ENCODE results near the gene OS9.

OS9 gene

GRCh38 chr12:57723630-57723962, 29.7 kb downstream of the OS9 start:
- no peak for DNase-seq (ENCODE audit: low read depth, low spot score)

DNA sequence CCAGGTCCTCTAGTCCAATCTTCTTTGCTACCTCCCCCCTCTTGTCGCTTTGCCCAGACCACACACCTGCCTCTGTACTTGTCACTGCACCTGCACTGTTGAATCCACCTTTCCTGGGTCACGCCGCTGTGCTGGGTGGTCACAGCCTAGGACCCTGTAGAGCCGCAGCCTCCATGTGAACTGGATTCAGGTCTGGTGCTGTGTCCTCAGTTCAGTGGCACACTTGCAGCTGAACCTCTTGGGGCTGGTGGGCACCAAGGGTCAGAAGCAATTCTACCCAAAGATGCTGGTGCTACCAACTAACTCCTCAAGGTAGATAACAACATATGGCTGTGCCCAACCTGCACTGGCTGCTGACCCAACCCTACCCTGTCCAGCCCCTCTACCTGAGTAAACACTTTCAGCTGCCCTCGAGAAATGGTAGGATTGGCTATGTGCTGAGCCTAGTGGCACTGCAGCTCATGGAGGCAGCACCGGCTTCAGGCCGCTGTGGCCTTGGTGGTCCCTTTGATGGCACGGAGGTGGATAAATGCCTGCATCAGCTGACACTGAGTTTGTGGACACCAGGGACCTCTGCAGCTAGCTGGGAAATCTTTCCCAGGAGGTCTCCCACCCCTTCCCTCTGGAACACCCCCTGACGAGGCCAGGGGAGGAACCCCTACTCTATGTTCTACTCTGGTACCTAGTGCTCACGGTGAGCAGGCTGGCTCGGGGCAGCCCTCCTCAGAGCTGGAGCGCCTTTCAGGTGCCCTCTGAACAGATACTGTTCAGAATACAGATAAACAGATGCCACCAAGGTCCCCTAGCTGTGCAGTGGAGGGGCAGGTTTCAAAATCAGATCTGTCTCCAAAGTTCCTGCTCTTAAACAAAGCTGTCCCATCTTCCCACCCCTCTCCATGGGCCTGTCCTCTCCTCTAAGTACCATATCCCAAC, 30.3 kb downstream of the OS9 start:
- DNase-seq (ENCODE audit: low read depth, low spot score): no peak

- DNase-seq (ENCODE audit: low read depth, low spot score): no peak
Measured at GRCh38 chr12:57724936-57725740, 31.2 kb downstream of the OS9 start.

DNA sequence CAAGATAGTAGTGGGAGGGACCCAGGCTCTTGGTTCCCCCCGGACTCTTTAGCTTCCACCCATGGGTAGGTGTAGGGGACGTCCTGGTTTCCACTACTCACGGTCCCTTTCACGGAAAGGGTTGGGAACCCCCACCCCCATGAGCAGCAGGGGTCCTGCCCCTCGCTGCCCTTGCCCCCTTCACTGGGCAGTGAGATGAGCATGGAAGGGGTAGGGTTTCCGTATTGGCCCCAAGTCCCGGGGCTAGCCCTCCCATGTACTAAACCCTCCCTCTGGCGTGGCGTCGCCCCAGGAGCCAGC, 31.9 kb downstream of the OS9 start:
- no peak for DNase-seq (ENCODE audit: low read depth, low spot score)

- no peak for DNase-seq (ENCODE audit: low read depth, low spot score)
Measured at GRCh38 chr12:57726151-57726883, 32.4 kb downstream of the OS9 start.

DNA sequence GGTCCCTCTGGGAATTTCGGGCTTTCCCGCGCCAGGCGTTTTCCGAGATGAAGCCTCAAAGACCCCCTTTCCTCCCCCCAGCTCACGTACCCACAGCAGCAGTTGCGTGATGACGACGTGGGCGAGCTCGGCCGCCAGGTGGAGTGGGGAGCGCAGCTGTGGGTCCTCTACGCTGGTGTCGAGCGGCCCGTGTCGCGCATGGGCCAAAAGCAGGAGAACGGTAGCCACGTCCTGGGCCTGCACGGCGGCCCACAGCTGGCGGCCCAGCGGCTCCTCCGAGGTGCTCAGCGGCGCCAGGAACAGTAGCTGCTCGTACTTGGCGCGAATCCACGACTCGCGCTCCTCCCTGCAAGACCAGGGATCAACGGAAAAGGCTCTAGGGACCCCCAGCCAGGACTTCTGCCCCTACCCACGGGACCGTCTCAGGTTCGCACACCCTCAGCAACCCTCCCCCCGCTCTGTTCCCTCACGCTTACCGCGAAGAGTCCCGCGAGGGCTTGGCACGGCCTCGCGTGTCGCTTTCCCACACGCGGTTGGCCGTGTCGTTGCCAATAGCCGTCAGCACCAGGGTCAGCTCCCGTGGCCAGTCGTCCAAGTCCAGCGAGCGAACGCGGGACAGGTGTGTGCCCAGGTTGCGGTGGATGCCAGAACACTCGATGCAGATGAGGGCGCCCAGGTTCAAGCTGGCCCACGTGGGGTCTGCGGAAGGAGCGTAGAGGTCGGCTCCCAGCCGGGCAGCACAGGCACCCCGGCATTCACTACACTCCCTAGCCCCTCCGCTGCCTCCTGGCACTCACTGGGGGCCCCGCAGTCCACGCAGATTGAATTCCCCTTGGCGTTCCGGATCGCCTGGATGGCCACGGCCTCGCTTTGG, 33.2 kb downstream of the OS9 start:
- no peak for DNase-seq (ENCODE audit: low read depth, low spot score)

GRCh38 chr12:57727758-57728395, 33.9 kb downstream of the OS9 start:
- DNase-seq (ENCODE audit: low read depth, low spot score): no peak

DNA sequence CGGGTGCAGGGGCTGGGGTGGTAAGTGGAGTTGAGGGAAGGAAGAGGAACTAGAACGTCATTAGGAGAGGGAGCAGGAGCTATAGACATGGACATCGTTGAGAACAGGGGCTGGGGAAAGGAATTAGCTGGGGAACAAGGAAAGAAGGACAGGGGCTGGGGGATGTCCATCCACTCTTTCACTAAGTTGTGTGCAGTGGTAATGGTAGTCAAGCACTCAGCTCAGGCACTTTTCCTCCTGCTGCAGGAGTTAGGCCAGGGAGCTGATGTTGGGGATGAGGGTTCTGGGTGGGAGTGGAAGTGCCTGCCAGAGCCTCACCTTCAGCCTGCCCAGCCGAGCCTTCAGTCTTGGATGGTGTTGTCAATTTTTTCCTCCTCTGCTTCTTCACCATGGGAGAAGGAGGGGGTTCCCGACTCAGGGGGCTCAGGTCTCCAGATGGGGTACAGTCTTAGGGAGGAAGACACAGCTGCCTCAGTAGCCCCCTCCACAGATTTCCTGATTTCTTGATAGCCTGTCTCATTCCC, 35.5 kb downstream of the OS9 start:
- DNase-seq (ENCODE audit: low read depth, low spot score): no peak

DNA sequence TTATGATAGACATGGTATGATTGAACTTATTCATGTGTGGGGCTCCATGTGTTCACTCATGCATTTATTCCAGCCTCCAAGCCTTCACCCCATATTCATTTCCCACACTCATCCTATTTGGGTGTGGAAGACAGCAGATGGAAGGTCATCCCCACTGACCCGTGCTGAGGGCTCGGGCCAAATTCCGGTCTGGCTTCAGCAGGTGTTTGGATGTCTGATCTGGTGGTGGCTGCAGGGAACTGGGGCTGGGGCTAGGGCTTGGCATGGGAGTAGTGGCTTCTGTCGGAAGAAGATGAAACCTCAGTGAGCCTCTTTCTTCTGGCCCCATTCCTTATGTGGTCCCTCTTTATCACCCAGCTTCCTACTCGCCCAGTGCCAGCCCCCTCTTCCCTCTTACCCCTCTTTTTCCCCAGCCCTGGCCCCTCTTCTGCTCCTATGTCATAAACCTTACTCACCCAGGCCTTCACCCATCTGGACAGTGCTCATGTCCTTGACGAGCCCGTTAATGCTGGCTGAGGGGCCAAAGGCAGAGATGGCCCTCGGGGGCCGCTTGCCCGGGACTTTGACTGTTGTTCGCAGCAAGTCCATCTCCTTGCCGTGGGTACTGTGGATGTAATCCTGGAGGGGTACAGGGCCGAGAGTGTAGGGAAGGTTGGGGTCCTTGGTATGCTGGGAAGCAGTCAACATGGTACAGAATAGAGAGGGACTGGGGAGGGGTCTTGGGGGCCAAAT, 36.6 kb downstream of the OS9 start:
- DNase-seq (ENCODE audit: low read depth, low spot score): no peak

GRCh38 chr12:57731411-57732080, 37.6 kb downstream of the OS9 start:
- no peak for DNase-seq (ENCODE audit: low read depth, low spot score)

DNA sequence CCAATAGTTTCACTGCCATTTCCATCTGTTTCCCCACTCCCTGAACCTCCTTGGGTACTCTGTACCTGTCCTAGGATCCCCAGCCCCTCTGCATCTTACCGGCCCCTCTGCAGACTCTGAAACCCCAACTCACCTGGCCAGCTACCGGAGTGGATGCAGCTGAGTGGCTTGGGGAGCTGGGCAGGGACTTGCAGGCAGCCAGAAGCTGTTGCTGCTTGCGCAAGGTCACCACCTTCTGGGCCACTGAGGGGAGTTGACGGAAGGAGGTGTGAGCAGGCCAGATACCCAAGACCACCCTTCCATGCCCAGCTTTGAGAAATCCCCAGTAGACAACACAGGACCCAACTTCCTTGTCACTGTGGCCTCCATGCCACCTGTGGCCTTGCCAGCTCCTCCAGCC, 38.3 kb downstream of the OS9 start:
- no peak for DNase-seq (ENCODE audit: low read depth, low spot score)

DNA sequence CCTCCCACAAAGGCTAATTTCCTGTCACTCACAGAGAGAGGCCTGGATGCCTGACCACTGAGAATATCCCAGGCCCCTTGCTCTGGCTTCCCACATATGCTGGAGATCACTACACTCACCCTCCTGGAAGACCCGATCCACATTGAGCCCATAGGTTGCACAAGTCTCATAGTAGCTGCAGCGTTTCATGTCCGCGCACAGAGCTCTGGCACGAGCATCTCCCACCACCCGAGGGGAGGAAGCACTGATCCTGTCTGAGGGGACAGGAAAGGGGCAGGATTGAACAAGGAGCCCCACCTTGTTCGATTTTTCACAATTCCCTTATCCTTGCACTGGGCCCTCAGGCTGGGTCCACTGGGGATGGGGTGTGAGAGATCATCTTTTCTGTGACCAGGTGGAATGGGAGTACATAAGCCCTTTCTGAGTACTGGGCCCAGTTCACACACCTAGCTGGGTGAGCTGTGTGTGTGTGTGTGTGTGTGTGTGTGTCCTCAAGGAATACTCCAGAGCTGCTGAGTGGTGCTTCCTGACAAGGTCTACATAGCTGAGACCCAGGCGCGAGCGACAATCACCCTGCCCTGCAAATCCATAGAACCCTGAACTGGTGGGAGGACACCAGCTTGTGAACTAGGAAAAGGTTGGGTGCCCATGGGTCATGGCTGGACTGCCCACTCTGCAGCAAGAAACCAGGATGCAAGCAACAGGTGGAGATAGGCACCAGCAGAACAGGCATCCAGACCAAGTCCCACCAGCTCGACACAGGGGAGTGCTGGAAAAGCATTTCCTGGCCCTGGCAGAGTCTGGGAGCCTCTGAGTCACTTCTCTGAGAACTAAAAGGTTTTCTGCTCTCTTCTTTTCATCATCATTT, 39.0 kb downstream of the OS9 start:
- DNase-seq (ENCODE audit: low read depth, low spot score): no peak

- no peak for DNase-seq (ENCODE audit: low read depth, low spot score)
Measured at GRCh38 chr12:57733928-57734327, 40.0 kb downstream of the OS9 start.

DNA sequence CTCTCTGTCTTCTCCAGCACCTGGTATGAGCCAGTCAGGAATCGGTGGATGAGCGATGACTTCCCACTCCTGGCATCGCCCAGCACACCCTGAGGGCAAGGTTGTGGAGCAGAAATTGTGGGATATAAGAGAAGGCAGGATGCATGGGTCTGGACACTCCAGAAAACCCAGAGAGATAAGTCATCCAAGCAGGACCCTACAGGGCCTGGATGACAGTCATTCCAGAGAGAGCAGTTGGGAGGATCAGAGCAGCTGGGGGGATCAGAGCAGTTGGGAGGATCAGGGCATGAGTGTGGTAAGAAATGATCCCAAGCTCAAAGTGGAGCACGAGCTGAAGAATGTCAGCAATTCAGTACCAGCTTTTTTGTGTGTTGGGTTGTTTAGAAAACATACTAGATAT, 40.7 kb downstream of the OS9 start:
- DNase-seq (ENCODE audit: low read depth, low spot score): no peak

- no peak for DNase-seq (ENCODE audit: low read depth, low spot score)
Measured at GRCh38 chr12:57735198-57735855, 41.4 kb downstream of the OS9 start.

DNA sequence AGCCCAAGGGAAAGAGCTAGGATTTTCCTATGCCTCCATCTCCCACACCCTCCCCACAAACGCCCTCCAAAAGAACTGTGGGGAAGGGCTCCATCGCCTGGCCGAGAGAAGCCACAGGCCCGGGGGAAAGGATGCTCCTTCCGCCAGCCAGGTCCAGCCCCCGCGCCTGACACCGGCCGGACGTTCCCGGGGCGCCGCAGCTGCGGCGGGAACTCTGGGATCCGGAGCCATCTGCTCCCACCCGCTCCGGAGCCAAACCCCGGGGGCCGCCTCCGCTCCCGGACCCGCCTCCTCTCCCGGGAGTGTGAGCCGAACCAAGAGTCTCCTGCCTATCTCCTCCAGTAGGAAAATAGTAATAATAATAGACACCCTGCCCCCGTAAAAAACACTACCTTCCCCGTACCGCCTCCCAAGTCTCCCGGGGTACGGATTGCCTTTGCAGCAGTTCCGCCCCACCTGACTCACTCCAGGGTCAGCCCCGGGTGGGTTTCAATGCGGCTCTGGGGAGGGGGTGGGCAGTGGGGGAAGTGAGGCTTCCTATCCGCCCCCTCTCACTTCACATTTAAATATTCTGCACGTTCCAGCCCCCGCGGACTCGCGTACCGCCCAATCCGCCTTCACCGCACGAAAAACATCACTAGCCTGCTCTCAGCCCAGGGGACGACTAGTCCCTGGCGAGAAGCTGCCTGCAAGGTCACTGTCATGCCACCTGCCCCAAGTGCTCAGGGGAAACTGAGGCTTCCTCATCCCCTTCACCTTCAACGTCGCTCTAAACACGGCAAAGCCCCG, 42.2 kb downstream of the OS9 start:
- DNase-seq (ENCODE audit: low read depth, low spot score): no peak

Data from activated CD4-positive, CD25-positive, alpha-beta regulatory T cell treated with anti-CD3 and anti-CD28 coated beads, Interleukin-2, amount 50 U/mL, for 16 hours (primary cell).